Epithelial cell of prostate (primary cell): Measurements from ENCODE around the gene PKMYT1.
A peak's percentile ranks its signal among the peaks of the same experiment; 100 is the strongest.

Source experiments
- DNase-seq: peaks from one replicate; pipeline ENCODE4 v3.0.0-alpha.2; 2011; ENCODE audit warnings: low read depth, low spot score
- H3K27ac ChIP-seq: fragments of 450-650 bp; 2 replicates; pipeline ENCODE4 v1.5.1; 2017; ENCODE audit warnings: mild to moderate bottlenecking

PKMYT1 gene

DNA sequence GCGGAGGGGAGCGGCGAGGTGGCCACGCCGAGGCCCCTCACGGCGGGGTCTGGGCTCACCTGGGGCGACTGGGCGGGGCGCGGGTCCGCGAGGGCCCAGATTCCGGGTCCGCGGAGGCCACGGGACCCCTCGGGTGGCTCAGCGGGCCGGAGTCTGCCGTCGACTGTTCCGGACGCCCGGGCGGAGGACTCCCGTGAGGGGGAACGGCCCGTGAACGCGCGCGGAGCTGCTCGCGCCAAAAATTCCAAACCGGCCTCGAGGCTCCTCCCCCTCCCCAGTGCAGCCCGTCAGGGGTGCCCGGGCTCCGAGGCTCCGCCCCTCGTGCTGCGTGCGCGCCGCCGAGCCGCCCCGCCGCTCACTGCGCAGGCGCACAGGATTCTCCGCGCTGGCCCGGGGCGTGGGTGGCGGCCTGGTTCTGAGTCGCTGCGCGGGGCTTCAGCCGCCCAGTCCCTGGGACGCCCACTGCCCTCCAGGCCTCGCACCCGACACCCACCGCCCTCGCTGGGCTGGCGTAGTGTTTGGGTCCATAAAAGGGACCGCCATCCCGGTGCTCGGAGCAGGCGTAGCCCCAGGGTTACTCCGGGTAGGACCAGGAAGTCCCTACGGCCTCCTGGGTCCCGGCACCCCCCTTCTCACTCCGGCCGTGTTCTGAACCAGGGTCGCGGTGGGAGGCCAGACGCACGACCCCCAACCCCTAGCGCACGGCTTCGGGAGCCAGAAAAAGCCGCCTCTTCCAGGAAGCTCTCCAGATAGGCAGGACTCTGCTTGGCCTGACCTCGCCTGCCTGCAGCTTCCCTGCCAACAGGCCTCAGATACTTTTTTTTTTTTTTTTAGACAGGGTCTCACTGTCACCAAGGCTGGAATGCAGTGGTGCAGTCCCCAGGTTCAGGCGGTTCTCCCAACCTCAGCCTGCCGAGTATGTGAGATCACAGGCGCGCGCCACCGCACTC is at the start of gene PKMYT1:
Gene PKMYT1 (minus strand): TSS at position 220 of the 950 bp plus-strand sequence. CDS start 789 bp downstream, outside the sequence.
- no peak for DNase-seq
- peak within 1 kb of the TSS; percentile 37 for H3K27ac ChIP-seq

DNA sequence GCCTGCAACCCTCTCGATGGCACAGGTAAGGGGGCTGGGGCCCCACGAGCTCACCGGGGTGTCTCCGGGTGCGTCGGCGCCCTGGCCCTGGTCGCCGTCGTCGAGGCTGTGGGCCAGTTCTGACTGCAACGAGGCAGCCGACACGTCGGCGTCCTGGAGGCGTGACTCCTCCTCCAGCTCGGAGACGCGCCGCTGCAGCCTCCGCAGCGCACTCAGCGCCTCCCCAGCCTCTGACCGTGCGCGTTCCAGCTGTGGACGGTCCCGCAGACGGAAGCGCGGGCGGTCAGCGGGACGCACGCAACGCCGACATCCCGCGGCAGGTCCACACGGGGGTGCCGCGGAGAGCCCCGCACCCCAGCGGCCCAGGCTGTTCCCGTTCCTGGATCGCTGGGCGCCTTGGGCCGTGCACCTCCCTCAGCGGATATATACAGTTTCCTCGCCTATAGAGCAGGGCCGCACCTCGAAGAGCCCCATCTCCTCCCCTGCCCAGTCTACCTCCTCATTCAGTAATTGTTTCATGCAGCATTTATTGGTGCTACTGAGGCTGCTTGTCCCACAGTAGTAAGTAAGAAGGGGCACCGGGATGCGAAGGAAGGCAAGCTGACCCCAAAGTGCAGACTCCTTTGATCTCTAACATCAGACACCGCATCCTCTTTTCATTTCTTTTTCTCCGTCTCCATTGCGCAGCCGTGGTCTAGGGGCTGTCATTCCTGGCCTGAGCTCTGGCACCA is 49.4 kb upstream of the PKMYT1 start:
- no peak overlapping the region for H3K27ac ChIP-seq
- DNase-seq = no peak

DNA sequence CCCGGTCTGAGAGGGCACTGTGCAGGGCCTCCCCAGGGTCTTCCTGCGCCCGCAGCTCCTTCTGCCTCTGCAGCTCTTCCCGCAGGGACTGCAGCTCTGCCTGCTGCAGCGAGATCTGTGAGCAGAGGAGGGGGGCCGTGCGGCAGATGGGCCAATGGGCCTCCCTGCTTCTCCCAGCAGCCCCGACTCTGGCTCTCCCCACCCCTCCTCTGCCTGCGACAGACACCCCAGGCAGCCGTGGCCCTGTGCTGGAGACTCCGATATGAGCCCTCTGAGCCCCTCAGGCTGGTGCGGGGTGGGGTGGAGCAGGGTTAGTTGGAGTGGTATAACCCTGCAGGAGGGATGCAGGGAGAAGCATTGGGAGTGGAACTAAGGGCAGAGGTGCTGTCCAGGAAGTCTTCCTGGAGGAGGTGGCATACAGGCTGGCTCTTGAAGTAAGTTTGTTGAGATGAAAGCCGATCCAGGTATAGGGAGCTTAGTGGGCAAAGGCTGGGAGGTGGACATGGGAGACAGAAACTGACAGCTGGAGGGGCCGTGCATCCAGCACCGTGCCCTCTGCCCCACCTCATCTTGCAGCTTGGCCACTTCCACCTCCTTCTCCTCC is 48.6 kb upstream of the PKMYT1 start:
- no peak overlapping the region for H3K27ac ChIP-seq
- no peak for DNase-seq

DNA sequence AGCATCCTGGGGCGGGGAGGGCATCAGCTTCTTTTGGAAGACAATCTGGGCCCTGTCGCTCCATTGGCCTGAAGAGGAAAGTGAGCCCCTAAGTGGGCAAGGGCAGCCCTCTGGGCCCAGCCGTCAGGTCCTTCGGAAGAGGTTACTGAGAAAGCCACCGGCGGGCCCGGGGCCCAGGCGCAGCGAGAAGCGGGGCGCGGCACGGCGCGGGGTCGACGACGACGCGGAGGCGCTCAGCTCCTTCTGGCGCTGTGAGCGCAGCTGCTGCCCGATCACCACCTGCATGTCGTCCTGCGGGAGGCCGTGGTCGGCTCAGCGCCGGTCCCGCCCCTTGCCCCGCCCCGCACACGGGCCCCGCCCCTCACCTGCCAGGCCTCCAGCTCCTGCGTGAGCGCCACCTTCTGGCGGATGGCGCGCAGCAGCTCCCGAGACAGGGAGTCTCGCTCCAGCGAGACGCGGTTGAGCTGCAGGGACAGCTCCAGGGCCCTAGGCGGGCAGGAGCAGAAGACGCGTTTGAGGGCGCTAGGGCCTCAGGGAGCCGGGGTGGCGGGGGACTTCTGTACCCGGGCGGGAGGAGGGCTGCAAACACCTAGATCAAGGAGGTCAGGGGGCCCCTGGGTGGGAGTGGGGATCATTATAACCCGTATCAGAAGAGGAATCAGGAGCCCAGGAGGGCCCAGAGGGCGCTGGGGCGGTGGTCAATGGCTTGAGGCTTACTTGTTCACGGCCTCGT is 47.9 kb upstream of the PKMYT1 start:
- DNase-seq = no peak
- no peak overlapping the region for H3K27ac ChIP-seq

DNA sequence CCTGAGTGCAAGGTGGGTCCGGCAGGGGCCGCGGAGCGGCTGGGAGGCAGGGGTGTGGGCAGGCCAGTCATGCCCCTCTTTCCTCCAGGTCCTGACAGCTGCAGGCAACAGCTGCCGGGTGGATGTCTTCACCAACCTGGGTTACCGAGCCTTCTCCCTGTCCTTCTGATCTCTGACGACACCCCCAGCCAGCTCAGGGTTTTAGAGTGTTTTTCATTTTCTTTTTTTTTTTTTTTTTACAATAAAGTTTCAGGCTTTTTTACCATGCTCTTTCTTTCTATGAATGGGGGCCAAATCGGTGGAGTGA is 47.2 kb upstream of the PKMYT1 start:
- no peak overlapping the region for H3K27ac ChIP-seq

DNA sequence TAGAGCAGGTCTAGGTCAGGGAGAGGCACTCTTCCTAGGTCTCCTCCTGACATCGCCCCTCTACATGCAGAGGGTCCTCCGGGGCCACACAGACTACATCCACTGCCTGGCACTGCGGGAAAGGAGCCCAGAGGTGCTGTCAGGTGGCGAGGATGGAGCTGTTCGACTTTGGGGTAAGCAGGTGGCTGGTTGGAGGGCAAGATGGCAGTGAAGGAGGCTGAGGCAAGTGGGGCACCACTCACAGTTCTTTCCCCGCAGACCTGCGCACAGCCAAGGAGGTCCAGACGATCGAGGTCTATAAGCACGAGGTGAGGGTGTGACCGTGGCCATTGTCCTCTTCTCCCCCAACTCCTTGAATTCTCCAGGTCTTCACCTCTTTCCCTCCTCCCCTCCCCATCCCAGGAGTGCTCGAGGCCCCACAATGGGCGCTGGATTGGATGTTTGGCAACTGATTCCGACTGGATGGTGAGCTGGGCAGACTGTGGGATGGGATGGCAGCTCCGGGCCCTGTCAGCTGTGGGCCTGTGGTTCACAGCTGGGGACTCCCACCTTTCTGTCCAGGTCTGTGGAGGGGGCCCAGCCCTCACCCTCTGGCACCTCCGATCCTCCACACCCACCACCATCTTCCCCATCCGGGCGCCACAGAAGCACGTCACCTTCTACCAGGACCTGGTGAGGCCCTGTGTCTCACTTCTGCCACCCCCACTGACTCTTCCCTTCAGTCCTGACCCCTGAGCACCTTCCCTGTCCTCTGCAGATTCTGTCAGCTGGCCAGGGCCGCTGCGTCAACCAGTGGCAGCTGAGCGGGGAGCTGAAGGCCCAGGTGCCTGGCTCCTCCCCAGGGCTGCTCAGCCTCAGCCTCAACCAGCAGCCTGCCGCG is 46.6 kb upstream of the PKMYT1 start:
- no peak for DNase-seq
- H3K27ac ChIP-seq = no peak overlapping the region

More for the DNA sequence above, 47.2 kb upstream of the PKMYT1 start:
- DNase-seq = no peak

DNA sequence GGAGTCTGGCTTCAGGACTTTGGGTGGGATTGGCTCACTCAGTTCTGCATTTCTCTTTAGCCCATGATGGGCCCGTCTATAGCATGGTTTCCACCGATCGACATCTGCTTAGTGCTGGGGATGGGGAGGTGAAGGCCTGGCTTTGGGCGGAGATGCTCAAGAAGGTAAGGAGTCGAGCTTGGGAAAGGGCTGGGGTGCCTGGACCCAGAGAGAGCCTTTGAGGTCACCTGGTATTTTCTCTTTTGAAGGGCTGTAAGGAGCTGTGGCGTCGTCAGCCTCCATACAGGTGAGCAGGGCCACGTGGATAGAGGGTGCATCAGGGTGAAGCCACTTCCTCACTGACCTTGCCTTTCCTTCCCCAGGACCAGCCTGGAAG is 45.7 kb upstream of the PKMYT1 start:
- no peak for DNase-seq
- no peak overlapping the region for H3K27ac ChIP-seq

DNA sequence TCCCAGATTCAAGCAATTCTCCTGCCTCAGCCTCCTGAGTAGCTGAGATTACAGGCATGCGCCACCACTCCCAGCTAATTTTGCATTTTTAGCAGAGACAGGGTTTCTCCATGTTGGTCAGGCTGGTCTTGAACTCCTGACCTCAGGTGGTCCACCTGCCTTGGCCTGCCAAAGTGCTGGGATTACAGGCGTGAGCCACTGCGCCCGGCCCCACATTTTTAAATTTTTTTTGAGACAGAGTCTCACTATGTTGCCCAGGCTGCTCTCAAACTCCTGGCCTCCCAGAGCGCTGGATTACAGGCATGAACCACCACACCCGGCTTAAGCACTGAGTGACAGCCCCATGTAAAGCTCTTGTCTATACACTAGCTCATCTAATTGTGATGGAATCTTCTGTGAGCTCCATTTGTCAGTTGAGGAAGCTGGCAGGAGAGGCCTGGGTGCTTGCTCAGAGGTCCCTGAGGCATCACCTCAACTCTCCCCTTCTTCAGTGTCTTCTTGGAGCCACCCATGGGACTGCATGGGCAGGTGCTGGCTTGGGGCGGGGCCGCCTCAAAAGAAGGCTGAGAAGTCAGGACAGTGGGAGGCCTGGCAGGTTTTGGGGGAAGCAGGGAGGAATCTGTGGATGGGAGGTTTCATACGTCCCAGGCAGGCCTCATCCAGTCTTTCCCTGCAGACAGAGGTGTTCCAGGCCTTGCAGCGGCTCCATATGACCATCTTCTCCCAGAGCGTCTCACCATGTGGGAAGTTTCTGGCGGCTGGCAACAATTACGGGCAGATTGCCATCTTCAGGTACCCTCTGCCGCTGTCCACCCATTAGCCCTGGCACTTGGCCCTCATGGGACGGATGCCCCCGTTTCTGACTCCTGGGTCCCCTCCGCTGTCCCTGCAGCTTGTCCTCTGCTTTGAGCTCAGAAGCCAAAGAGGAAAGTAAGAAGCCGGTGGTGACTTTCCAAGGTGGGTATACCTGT is 45.1 kb upstream of the PKMYT1 start:
- no peak for DNase-seq
- peak overlapping the region; percentile 99 for H3K27ac ChIP-seq

DNA sequence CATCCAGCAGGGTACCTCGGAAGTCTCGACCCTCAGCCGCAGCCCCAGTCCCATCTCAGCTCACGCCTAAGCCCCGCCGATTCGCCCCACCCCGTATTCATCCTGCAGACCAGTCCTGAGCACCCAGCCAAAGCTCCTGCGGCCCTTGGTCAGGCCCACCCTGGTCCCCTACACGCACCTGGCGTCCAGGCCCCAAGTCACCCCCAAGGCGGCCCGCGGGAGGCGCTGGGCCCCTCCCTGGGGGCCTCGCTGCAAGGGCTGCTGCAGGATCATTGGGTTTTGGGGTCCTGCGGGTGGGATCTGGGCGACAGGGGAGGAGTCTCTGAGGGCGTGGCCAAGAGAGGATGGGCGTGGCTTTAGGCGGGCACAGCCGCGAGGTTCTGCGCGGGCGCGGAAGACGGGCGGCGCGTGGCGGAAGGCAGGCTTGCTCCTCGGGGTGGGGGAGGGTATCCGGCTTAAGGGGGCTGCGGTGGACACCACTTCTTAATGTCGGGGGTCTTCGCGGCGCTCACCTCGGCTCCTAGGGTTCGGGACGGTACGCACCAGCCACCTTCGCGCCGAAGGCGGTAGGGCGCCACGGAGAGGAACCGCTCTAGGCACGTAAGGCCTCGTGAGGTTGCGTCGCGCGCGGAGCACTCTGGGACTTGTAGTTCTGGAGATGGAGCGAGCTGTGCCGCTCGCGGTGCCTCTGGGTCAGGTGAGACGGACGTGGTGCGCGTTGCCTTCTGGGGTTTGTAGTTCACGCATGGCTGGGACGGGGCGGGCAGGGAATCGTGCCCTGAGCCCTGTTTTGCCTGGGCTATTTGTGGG is 43.6 kb upstream of the PKMYT1 start, which contains the start of the genes HCFC1R1 and THOC6:
Gene HCFC1R1 (minus strand): TSS at position 274 of the 810 bp plus-strand sequence. CDS start 1 bp downstream, at position 273.
Gene THOC6 (plus strand): TSS at position 367 of the 810 bp plus-strand sequence. CDS start 292 bp downstream, at position 659.
- peak; percentile 94 for DNase-seq
- H3K27ac ChIP-seq = peak within 1 kb of the TSS; percentile 99

DNA sequence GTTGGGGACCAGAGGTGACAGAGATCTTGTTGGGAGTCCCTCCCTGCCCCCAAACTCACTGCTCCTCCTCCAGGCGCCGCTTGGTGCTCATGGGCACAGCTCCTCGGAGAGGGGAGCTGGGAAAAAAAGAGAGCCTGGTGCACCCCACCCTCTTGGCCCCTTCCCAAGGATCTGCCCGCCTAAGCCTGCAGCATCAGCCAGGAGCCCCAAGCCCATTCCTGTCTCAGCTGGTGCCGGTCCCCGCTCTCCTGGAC is 43.1 kb upstream of the PKMYT1 start:
- DNase-seq = no peak
- H3K27ac ChIP-seq = peak overlapping the region; percentile 99

DNA sequence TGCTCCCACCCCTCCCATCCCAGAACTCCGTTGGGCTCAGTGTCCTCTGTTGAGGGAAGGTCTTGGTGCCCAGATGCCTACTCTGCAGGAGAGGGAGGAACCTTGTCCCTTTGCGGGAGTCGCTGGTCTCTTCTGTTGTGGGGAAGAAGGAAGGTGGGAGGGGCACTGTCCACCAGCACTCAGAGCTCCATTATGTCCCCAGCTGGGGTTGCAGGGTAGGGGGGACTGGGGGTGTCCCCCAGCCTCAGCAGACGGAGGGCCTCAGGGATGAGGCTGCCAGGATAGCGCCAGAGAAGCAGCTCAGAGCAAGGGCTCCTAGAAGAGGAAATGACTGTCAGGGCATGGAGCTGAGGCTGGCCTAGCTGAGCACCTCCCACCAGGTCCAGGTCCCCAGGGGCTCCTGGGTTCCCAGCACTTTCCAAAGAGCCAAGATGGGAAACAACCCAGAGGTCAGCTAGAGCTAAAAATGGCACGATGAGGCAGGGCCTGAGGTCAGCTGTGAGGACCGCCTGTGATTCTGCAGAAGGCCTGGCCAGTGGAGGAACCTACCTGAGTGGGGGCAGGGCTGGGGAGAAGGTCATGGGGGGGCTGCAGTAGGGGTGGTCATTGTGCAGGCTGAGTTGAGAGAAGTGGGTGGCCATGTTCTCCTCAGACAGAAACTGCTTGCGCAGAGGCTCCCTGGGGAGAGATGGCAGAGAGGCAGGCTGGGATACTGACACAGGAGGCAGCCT is 42.6 kb upstream of the PKMYT1 start:
- H3K27ac ChIP-seq = peak overlapping the region; percentile 99
- no peak for DNase-seq

DNA sequence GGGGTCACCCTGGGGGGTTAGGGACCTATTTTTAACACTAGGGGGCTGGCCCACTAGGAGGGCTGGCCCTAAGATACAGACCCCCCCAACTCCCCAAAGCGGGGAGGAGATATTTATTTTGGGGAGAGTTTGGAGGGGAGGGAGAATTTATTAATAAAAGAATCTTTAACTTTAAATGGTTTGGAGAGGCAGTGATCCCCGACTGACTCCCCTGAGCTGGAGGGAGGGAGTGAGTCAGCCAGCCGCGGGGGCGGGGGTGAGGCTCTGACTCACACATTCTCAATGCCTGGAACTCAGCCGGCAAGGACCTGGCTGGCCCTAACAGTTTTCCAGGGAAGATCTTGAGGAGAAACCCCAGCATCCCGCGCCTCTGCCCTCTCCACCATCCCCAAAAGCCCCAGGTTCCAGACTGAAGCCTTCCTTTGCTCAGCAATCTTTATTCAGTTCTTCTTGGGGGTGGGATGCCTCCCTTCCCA is 42.0 kb upstream of the PKMYT1 start:
- DNase-seq = peak; percentile 74
- peak overlapping the region; percentile 99 for H3K27ac ChIP-seq

DNA sequence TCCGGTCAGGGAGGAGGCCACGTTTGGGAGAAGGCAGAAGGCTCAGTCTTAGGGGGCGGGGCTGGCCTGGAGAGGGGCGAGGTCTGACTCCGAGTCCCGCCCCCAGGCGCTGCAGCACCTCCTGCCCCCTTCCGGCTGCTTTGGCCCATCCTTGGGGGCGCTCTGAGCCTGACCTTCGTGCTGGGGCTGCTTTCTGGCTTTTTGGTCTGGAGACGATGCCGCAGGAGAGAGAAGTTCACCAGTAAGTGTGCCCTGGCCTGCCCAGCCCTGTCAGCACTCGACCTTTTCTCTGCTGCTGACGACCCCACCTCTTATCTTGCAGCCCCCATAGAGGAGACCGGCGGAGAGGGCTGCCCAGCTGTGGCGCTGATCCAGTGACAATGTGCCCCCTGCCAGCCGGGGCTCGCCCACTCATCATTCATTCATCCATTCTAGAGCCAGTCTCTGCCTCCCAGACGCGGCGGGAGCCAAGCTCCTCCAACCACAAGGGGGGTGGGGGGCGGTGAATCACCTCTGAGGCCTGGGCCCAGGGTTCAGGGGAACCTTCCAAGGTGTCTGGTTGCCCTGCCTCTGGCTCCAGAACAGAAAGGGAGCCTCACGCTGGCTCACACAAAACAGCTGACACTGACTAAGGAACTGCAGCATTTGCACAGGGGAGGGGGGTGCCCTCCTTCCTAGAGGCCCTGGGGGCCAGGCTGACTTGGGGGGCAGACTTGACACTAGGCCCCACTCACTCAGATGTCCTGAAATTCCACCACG is 41.4 kb upstream of the PKMYT1 start:
- peak overlapping the region; percentile 99 for H3K27ac ChIP-seq
- peak; percentile 86 for DNase-seq

DNA sequence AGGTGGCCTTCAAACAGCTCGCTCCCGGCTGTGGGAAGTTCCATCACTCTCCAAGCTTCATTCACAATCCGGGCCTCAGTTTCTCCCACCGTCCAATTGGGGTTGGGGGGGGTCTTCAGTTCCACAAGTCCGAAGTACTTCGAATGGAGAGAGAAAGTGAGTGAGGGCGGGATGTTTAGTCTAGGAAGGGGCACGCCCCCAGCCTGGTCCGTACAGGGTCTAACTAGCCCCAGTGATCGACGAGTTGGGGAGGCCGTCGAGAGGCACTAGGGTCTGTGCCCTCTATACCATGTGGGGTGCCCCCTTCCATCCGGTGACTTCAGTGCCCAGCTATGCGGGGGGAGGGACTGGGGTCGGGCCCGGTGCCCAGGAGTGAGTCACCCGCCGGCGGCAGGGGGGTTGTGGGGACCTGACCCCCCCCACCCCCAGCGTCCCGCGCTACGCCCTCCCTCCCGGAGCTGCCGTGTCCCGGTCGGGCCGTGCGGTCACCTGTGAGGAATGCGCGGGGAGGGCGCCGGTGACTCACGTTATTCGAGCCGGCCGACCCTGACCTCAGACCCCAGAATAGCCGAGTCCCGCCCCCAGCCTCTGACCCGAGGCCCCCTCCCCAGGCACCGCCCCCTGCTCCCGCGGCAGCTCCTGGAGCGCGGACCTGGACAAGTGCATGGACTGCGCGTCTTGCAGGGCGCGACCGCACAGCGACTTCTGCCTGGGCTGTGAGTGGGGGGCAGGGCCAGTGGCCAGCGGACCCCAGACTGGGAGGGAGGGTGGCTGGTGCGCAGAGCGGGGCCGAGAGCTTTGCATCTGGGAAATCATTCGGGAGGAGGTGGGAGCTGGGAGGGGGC is 40.6 kb upstream of the PKMYT1 start:
- peak overlapping the region; percentile 99 for H3K27ac ChIP-seq
- peak; percentile 64 for DNase-seq

DNA sequence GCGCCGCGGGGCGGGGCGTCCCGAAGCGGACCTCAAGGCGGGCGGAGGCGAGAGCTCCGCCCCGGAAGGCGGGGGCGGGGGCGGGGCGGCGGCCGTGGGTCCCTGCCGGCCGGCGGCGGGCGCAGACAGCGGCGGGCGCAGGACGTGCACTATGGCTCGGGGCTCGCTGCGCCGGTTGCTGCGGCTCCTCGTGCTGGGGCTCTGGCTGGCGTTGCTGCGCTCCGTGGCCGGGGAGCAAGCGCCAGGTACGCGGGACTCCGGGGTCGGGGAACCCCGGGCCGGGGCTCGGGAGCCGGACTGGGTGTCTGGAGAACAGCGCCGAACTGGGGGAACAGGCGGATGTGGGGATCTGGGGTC is 40.0 kb upstream of the PKMYT1 start, which contains the start of gene TNFRSF12A:
Gene TNFRSF12A (plus strand): TSS at position 122 of the 357 bp plus-strand sequence. CDS start 30 bp downstream, at position 152.
- DNase-seq = no peak
- H3K27ac ChIP-seq = peak within 1 kb of the TSS; percentile 99
